GOT3 (cell line): ENCODE measurements around the gene EPM2A.
A peak's percentile ranks its signal among the peaks of the same experiment; 100 is the strongest.

Experiments used
- DNase-seq: peaks from one replicate; lab custom pipeline; 2025; ENCODE audit warnings: mixed read lengths; lab: John Stamatoyannopoulos, UW

Gene EPM2A

DNA sequence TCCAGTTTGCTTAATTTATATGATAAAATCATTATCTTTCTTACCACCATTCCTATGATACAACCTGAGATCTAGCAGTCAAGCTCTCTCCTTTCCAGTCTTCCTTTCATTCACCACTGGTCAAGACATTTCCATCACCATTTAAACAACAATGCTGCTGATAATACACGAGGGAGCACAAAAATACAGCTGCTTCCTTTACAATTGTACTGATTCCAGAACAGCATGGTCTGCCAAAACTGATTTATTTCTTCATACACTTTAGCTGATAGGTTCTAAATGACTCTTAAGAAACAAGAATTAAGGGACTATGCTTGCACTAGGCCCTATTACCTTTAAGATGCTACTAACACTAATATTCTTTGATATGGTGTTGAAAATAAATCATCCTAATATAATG, 65.0 kb downstream of the EPM2A start:
- DNase-seq = no peak

DNA sequence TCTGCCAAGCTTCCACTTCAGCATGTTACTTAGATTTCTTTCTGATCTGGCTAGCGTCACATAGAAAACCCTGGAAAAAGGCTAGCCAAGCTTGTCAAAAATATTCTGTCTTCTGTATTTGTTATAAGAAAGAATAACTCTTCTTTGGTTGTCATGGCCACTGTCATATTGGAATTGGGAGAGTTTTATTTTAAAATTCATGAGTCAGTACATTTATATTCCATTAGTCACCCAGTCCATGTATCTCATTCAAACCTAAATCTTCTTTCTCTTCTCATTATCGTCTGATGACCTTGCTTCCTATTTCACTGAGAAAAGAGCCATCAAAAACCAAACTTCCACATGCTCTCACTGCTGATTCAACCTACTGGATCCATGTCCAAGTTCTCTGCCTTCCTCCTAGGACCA, 65.7 kb downstream of the EPM2A start:
- no peak for DNase-seq

DNA sequence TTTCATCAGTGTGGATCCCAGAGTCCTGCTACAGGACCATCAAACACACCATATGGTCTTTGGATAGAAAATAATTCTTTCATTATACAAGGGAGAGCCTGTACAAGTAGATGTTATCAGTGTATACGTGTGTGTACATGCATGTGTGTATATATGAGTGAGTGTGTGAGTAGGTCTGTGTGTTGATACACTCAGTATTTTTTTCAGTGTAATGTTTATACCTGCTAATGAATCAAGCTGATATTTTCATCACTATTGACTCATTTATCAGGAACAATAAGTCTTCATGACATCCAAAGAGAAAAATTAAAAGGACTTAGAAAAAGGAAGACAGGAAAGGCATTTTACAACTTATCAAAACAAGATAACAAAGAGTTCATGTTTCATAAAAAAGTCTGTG, 66.5 kb downstream of the EPM2A start:
- no peak for DNase-seq

DNA sequence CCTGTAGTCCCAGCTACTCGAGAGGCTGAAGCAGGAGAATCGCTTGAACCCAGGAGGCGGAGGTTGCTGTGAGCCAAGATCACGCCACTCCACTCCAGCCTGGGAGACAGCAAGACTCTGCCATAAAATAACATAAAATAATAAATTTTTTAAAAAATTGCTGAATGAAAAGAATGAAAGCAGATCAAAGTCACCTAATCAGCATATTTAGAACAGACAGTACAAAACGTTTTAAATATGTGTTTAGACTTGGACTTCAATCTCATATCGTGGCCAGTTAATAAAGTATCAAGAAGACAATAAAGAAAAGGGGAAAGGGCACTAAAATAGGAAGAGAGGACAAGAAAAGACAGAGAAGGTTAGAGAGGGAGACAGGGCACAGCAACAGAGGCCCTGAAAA, 74.6 kb downstream of the EPM2A start:
- no peak for DNase-seq

DNA sequence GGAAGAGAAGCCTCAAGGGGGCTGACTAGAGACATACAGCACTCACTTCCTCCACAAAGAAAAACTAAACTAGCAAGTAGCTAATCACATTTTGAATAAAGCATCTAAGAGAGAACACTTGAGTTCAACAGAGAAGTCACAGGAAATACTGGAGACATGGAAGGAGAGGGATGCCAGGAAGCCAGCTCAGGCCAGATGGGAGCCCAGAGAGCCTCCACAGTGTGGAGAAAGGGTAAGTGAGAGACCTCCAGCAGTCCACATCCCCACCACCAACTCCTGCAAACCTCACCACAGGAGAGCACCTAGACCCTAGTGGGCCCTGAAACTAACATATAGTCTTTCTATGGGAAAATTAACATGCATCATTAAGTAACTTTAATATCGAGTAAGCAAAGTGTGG, 79.2 kb downstream of the EPM2A start:
- DNase-seq = no peak

DNA sequence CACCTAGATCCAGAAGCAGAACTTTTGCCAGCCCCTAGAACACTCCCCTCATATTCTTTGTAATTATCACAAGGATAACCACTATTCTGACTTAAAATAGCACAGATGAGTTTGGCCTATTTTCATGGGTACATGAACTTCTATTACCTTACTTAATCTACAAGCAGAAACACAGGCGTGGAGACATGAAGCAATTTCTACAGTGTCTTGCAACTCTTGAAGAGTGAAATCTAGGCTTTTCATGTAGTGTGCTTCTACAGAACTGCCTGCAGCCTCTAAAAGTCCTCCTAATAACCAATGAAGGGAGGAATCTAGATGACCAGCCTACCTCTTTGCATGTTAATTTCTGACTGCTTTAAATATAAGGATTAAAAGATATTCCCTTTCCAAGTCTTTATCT, 82.7 kb downstream of the EPM2A start:
- DNase-seq = no peak

DNA sequence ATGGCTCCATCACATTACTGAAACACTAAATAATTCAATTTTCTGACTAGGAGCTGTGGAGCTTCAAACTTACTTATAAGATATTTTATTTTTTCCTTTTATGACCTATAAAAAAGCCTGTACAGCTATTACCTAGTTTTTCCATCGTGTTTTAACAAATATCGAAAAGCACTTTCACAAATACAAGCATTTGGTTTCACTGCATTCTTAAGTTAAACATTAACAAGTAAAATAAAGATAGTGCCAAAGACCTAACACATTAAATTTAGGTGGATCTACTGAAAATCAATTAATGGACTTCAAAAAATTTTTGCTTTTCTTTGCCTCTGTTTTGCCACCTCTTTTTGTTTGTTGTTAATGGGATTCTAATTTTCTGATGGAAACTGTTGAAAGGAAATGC, 83.3 kb downstream of the EPM2A start:
- DNase-seq = no peak

DNA sequence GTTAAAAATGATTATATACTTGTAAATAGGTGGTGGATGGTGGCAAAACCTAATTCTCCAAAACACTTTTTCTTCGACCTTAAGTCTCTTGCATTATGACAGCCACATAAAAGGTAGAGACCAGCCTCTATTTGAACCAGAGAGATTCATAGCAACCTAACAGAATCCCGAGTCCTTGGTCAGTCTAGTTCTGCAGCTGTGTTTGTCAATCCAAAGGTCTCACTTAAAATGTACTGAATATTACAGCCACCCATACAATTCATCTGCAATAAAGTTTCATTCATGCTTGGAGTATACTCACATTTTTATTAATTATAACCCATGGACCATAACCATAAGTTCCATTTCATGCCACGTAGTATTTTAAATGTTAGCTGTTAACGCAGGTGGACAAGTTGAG, 87.2 kb downstream of the EPM2A start:
- no peak for DNase-seq

DNA sequence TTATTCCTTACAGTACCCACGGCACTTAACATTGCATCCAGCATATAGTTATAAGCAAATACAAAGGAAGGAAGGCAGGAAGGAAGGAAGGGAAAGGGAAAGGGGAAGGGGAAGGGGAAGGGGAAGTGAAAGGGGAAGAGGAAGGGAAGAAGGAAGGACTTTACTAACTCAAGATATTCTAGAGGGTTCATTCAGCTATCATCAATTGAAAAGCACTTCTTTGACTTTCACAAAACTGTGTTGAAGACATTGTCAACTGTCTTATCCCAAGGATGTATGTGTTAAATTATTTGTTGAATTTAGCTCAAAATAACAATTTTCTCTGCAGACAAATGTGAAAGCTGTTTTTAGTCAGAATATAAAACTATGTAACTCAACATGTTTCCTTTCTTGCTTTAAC, 87.7 kb downstream of the EPM2A start:
- DNase-seq = no peak

DNA sequence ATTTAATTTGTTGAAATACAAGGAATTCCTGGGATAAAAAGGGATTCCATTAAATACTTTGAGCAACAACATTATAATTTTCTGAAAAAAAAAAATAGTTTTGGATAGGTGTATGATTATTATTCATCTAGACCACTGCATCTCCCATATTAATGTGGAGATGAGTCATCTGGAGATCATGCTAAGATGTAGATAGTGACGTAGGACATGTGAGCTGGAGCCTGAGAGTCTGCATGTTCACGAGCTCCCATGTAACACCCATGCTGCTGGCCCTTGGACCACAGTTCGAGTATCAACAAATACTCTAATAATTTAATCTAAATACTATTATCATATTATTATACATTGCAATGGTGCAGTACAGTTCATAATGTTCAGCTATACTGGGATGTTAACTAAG, 91.6 kb downstream of the EPM2A start:
- no peak for DNase-seq

DNA sequence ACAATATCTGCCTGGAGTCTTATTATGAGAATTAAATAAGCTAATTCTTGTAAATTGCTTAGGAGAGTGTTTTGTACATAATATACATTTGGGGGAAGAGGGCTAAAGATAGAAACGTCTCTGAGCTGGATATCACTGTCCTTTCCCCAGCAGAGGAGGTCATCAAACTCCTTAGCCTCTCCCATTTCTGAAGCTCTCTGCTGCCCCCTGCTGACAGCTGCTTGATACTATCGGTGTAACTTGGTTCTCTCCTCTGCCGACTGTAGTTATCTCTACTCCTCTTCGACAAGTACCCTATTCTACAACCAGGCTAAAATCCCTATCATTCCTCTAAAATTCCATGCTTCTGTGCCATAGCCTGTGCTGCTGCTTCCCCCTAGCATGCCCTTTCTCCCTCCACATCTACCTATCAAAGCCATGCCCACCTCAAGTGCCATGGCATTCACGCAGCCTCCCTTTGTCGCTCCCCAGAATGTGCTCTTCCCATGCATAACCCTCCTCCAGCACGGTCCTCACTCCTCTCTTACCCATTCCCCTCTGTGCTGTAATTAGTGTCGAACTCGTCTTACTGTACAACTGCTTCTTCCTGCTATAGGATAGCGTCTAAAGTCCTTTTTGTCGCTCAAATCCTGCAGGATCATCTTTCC, 101.2 kb downstream of the EPM2A start:
- peak; percentile 52 for DNase-seq

DNA sequence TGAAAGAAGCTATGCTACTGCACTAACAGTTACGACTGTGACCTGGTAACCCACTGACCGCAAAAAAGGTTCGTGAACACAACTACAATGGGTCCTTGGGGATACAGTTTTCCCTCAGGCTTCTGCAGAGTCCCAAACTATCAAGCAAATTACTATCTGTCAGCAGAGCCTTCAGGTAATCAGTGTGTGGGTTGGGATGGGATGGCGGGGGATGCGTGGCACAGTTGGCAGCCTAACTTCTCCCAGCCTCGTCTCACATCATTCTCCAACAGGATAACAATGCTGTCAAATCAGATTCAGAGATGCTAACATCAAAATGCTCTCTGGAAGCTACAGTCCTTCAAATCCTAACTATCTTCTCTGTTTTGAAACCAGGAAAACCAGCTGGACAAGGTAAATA, 102.3 kb downstream of the EPM2A start:
- no peak for DNase-seq

DNA sequence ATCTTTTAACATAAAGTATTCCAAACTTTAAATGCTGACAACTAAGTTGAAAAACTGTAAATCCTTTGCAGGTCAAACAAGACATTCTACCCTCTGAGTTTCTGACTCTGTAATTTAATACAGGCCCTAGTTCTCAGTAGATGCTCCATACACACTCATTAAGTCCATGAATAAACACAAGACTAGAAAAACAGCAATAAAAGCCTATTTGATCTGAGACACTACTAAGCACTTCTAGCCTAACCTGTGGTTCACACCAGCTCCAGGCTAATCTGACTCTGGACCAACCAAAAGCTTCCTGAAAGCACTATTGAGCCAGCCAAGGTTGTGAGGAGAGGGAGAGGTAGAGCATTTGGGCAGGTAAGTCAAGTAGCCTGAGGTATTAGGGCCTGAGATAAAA, 103.9 kb downstream of the EPM2A start:
- DNase-seq = no peak

DNA sequence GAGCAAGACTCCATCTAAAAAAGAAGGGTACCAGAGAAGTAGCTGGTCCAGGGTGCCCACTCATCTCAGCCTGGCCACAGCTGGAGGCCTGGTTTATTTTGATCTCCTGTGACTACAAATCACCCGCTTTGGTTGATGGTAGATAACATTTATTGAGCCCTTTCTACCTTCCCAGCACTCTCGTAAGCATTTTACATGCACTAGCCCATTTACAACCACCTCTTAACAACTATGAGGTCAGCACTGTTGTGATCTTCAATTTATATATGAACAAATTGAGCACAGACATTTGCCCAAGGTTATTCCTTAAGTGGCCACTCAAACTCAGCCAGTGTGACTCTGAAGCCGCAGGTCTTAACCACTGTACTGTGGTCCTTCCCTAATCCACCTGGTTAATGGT, 104.7 kb downstream of the EPM2A start:
- no peak for DNase-seq

DNA sequence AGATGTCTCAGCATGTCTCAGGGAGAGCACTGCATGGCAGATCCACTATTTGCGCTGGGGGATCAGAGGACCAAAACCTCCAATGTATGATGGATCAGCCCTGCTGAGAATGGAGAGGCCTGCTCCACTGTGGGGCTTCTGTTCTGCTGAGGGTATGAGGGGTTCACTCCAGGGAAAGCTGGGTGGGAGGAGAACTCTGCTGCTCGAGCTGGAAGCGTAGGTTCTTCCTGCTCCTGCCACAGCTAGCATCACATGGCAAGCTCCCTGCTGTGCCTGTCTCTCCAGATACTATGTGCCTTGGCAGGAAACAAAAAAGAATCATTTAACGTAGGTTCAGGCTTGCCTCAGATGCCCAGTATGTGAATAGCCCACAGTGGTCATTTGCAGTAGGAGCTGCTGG, 105.8 kb downstream of the EPM2A start:
- DNase-seq = no peak

DNA sequence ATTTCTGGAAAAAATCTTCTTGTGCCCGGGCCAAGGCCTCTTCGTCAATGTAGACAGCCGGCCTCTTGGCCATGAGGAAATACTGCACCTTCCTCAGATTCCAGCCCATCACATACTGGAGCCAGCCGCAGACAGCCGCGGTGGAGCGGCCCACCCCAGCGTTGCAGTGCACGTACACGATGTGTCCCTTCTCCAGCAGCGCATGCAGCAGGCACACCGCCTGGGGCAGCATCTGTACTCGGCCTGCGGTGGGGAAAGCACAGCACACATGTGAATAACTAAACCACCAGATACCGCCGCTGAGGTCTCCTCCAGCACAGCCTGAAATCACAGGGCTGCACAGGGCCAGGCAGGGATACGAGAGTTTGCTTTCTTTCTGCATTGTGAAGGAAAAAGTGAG, 107.9 kb downstream of the EPM2A start:
- no peak for DNase-seq

DNA sequence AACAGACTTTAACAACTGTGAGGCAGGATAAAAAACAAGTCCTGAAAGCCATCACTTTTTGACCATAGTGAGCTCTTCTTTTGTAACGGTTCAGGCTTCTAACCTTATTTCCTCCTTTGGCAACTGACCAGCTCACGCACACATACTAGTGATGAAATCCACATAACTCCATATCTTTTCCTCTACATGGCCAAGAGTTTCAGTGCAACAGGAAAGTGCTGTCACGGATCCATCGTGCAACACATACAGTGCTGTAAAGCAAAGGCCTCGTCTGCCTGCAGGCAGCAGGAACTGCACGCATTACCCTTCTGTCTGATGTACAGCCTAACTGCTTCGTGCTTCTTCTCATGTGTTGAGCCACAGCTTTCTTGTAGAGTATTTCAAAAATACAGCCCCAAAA, 108.5 kb downstream of the EPM2A start:
- no peak for DNase-seq

DNA sequence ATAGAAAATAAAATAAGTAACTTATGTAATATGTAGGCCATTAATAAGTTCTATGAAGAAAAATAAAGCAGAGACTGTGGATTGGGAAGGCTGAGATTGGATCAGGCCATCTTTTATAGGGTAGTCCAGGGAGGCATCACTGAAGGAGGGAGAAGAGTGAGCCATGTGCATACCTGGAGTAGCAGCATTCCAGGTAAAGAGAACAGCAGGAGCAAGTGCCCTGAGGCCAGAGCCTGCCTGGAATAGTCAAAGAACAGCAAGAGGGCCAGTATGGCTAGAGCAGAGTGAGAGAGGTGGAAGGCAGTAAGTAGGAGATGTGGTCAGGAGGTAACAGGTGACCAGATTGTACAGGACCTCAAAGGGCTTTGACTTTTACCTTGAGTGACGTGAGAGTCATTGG, 112.1 kb downstream of the EPM2A start:
- no peak for DNase-seq

DNA sequence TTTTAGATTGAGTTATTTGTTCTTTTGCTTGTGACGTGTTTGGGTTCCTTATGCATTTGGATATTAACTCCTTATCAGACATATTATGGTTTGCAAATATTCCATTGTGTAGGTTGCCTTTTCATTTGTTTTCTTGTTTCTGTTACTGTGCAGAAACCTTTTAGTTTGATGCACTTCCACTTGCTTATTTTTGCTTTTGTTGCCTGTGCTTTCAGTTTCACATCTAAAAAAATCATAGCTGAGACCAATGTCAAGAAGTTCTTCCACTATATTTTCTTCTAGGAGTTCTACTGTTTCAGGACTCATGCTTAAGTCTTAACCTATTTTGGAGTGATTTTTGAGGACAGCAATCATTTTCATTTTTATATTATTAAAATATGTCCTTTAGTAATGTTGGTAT, 113.5 kb downstream of the EPM2A start:
- DNase-seq = no peak

DNA sequence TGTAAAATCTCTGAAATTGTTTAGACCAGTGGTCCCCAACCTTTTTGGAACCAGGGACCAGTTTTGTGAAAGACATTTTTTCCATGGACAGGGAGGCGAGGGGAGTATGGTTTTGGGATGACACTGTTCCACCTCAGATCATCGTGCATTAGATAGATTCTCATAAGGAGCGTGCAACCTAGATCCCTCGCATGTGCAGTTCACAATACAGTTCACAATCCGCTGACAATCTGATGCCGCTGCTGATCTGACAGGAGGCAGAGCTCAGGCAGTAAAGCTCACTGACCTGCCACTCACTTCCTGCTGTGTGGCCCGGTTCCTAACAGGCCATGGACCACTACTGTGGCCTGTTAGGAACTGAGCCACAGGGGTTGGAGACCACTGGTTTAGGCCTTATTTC, 115.2 kb downstream of the EPM2A start:
- no peak for DNase-seq

DNA sequence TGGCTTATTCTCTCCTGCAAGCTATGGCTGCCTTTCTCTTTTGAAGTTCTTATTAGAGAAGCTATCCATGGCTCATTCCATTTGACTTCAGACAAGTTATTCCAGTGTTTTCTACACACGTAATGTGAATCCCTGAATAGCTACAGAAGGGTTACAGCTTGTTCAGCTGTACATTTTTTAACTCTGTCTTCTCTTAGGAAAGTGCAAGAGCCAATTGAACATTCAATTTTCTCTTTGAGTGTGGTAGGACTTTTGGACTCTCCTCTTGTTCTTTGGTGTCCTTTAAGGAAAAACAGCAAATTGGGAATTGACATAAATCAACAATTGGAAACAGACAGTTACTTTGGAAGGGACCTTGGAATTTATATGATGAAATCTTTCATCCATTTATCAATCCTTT, 125.8 kb downstream of the EPM2A start:
- DNase-seq = no peak

DNA sequence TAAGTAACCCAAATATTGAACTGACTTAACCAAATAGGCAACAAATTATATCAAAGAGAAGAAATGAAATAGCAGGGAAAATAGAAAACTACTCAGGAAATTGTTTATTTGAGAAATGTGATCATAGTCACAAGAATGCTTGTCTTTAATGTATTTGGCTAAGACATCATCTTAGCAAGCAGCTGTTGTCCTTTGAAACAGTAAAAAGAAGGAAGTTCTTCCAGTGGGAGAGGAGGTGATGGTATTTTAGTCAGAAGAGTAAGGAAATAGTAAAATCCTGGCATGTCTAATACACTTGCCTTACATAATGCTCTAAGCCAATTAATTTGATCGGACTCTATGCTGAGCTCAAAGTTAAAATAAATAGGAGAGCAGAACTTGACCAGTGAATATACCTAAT, 126.5 kb downstream of the EPM2A start:
- no peak for DNase-seq

DNA sequence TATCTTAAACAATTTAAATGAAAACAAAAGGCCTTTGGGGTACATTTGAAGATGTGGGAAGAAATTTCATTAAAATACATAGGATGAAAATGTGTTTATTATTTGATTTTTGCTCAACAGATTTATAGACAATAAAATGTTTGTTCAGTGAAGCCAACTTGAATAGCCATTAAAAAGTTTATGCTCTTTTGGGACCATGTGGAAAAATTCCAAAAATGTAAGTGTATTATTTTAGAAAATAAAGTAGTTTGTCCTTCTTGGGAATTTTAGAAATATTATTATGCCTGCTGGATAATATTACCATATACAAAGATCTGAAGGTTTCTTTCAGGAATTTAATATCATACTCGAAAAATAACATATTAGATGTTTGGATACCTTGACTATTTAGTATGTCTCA, 131.3 kb downstream of the EPM2A start:
- DNase-seq = no peak

DNA sequence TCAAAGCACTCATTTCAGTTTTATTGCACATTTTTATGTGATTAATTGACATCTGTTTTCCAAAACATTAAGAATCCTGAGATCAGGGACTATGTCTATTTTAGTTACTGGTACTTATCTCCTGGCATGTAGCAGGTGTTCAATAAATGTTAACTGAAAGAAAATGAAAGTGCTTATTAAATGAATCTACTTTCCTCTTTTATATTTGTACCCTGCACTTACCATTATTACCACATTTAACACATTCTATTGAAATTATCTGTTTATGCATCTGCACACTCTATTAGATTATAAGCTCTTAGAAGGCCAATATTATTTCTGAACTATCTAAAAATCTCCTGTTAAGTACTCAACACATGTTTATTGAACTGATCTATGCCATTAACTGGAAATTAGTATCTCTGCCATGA, 131.9 kb downstream of the EPM2A start:
- no peak for DNase-seq
